IPS-18c (cell line): ENCODE measurements around the gene TMEM121.

Experiments
- H3K4me3 ChIP-seq: 2 replicates; pipeline ENCODE4 v1.7.0; 2013; ENCODE audit warnings: low read depth, mild to moderate bottlenecking, low read length, moderate library complexity; ENCODE audit not compliant: insufficient read depth
- H3K9me3 ChIP-seq: one replicate; pipeline ENCODE4 v1.6.1; 2013; ENCODE audit warnings: mild to moderate bottlenecking, low read length, moderate library complexity; ENCODE audit not compliant: control insufficient read depth, insufficient read depth

Gene TMEM121

GRCh38 chr14:105505101-105505500 lies 21.3 kb upstream of the TMEM121 start:
- no peaks in the 10 kb centered on the region for H3K9me3 ChIP-seq
- H3K4me3 ChIP-seq, result no peak overlapping the region

GRCh38 chr14:105507247-105507646 lies 19.1 kb upstream of the TMEM121 start:
- Histone ChIP-seq H3K9me3 (no peaks in the 10 kb centered on the region), H3K4me3 (no peak overlapping the region)

DNA sequence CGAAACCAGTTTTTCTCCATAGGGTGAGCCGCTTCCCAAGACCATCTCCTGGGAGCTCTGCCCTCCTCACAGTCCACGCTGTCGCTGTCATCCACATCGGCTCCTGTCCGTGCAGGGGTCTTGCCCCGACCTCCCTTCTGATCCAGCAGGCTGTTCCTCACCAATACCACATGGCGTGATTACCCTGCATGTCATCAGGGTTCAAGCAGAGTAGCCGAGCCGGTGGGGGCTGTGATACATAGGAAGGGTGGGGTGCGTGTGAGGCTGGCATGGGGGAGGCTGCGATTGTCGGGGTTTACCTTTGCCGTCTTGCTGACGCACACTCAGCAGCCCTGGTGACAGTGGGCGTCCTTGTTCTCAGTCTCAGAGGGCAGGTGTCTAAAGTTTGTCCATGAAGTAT lies 18.3 kb upstream of the TMEM121 start:
- H3K9me3 ChIP-seq, result no peaks in the 10 kb centered on the region
- H3K4me3 ChIP-seq, result no peak overlapping the region

DNA sequence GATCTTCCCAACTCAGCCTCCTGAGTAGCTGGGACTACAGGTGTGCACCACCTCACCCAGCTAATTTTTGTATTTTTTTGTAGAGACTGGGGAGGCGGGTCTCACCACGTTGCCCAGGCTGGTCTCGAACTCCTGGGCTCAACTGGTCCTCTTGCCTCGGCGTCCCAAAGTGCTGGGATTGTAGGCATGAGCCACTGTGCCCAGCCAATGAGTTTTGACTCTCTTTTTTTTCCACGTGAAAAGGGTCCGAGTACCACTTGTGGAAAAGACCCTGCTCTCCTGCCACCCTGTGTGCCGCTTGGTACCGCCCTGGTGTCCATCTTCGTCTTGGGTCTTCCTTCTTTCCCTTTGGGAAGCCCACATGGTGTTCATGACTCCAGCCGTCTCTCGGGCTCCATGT lies 17.8 kb upstream of the TMEM121 start:
- no peak overlapping the region for H3K4me3 ChIP-seq
- H3K9me3 ChIP-seq, result no peaks in the 10 kb centered on the region

- no peaks in the 10 kb centered on the region for H3K9me3 ChIP-seq
- H3K4me3 ChIP-seq, result no peak overlapping the region
Measured at GRCh38 chr14:105517096-105517495, 9.3 kb upstream of the TMEM121 start.

GRCh38 chr14:105519946-105520698 lies 6.3 kb upstream of the TMEM121 start:
- H3K4me3 ChIP-seq, result no peak overlapping the region
- no peaks in the 10 kb centered on the region for H3K9me3 ChIP-seq

GRCh38 chr14:105525326-105525725 lies 1.1 kb upstream of the TMEM121 start:
- Histone ChIP-seq H3K4me3 (no peak overlapping the region), H3K9me3 (peaks cover 2% of the 10 kb centered on the region)

DNA sequence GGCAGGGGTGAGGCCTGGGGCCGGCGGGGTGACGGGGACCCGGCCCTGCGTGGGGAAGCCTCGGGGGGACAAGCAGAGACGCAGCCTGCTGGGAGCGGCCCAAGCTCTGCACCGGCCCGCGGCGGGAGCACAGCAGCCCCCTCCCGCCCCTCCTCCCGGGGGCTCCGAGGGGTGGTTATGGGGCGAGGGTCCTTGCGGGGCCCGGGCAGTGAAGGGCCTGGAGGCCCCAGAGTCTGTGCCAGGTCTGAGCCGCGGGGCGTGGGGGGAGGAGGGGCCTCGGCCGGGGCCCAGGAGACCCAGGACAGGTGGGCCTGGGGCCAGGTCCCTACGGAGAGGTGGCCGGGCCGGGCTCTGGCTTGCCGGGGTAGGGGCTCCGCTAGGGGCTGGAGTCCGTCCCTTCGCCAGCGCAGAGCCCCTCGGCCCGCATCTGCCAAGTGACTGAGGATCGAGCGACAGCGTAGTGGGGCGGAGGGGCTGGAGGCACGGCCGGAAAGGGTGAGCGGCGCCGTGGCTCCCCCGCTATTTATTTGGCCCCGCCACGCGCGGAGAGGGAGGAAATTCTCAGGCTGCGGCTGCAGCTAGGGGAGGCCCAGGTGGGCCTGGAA lies 495 bp downstream of the TMEM121 start:
- peak overlapping the region; percentile 43 for H3K4me3 ChIP-seq
- H3K9me3 ChIP-seq, result peaks cover 2% of the 10 kb centered on the region

- Histone ChIP-seq H3K9me3 (peaks cover 2% of the 10 kb centered on the region), H3K4me3 (peak overlapping the region; percentile 43)
Measured at GRCh38 chr14:105527381-105527825, 1.0 kb downstream of the TMEM121 start.

DNA sequence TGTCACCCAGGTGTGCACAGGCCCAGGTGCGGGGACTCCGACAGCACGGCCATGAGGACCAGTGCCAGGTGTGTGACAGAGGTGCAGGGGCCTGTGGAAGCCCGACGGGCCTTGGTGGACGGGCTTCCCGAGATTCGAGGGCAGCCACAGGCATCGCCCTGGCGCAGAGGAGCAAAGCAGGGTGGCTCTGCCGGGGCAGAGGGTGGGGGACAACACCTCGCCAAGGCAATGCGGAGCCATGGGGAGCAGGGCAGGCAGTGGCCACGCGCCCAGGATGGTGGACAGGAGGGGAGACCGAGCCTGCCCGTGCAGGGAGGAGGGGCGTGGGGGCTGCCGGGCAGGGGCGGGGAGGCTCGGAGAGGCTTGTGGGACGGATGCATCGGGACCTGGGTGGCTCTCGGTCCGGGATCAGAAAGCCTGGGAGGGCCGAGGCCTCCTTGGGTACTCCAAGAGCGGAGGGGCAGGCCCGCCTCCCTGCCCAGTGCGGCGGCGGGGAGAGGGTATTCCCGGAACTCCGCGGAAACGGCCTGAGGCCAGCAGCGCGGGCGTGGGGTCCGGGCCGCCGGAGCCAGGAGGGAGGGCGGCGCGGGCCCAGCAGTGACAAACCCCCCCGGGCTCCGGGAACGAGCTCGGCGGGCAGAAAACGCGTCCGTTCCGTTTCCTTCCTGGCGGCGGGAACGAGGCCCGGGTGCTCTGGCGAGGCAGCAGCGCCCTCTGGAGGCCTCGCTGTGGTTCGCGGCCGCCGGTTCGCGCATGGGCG lies 1.6 kb downstream of the TMEM121 start:
- Histone ChIP-seq H3K4me3 (peak overlapping the region; percentile 50; the same call in 1 of the 2 replicates), H3K9me3 (peaks cover 2% of the 10 kb centered on the region)

DNA sequence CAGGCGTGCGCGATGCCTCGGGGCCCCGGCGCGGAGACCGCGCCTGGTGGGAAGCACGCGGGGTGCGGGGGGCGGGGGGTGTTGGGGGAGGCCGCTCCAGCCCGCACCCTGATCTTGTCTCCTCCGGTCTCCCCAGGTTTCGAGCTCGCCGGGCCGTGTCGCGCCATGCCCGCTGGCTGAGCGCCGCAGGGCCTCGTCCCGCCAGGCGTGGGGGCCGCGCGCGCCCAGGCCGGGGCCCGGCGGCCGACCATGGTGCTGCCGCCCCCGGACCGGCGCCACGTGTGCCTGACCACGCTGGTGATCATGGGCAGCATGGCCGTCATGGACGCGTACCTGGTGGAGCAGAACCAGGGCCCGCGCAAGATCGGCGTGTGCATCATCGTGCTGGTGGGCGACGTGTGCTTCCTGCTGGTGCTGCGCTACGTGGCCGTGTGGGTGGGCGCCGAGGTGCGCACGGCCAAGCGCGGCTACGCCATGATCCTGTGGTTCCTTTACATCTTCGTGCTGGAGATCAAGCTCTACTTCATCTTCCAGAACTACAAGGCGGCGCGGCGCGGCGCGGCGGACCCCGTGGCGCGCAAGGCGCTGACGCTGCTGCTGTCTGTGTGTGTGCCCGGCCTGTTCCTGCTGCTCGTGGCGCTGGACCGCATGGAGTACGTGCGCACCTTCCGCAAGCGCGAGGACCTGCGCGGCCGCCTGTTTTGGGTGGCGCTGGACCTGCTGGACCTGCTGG lies 2.4 kb downstream of the TMEM121 start:
- H3K4me3 ChIP-seq, result 0 out of 2 replicates have a peak overlapping the region, but pooled peaks have one; percentile 20
- peaks cover 2% of the 10 kb centered on the region for H3K9me3 ChIP-seq

DNA sequence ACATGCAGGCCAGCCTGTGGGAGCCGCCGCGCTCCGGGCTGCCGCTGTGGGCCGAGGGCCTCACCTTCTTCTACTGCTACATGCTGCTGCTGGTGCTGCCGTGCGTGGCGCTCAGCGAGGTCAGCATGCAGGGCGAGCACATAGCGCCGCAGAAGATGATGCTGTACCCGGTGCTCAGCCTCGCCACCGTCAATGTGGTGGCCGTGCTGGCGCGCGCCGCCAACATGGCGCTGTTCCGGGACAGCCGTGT lies 2.9 kb downstream of the TMEM121 start:
- Histone ChIP-seq H3K9me3 (peaks cover 2% of the 10 kb centered on the region), H3K4me3 (no peak overlapping the region)

DNA sequence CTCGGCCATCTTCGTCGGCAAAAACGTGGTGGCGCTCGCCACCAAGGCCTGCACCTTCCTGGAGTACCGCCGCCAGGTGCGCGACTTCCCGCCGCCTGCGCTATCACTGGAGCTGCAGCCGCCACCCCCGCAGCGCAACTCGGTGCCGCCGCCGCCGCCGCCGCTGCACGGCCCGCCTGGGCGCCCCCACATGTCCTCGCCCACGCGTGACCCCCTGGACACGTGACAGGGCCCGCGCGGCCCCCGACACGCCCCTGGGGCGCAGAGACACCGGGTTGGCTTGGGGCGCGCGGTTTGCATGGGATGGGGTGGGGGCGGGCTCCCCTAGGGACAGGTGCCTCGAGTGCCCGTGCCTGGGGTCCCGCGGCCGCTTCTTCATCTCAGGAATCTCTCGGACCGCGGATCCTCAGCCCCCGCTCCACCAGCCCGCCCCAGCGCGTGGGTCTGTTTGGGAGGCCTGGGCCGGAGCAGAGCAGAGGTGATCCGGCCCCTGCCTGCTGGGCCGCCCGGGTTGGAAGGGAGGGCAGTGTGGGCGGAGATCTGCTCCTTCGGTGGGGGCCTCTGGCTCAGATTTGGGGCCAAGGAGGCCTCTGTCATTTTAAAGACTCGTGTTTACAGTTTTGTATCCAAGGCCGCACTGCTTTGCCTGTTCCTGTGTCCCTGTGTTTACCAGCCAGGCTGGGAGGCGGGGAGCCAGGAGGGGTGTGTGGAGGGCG lies 3.3 kb downstream of the TMEM121 start:
- H3K4me3 ChIP-seq, result no peak overlapping the region
- H3K9me3 ChIP-seq, result peaks cover 2% of the 10 kb centered on the region

DNA sequence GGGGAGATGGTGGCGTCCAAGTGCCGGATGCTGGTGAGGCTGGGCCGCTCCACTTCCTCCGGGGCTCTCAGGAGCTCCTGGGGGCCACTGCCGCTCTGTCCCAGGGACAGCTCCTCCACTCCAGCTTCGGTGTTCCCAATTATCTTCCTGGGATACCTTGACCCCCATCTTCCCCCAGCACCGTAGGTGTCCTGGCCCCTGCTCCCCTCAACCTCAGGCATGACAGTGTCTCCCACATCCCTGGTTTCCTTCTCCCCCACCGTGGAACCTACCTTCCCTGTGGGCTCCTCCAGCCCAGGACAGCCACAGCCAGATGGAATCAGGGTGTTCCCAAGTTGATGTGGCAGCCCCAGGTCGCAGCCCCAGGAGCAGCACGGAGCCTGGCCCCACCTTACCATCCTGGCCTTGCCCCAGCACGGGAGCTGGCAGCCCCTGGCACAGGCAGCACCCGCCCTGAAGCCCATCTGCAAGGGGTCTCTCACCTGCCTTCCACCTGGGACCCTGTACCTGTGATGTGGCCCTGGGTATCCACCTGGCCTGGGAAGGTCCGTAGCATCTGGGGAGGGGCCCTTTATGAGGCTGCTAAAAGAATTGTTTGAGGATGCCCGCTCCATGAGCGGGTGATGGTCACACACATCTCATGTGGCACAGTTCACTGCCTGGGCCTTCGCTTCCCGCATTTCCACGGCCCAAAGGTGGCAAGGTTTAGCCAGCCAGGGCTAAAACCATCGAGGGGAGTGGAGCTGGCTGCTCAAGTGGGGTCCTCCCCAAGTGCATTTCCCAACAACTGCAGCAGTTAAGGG lies 4.1 kb downstream of the TMEM121 start:
- H3K9me3 ChIP-seq, result peaks cover 2% of the 10 kb centered on the region
- H3K4me3 ChIP-seq, result no peak overlapping the region

DNA sequence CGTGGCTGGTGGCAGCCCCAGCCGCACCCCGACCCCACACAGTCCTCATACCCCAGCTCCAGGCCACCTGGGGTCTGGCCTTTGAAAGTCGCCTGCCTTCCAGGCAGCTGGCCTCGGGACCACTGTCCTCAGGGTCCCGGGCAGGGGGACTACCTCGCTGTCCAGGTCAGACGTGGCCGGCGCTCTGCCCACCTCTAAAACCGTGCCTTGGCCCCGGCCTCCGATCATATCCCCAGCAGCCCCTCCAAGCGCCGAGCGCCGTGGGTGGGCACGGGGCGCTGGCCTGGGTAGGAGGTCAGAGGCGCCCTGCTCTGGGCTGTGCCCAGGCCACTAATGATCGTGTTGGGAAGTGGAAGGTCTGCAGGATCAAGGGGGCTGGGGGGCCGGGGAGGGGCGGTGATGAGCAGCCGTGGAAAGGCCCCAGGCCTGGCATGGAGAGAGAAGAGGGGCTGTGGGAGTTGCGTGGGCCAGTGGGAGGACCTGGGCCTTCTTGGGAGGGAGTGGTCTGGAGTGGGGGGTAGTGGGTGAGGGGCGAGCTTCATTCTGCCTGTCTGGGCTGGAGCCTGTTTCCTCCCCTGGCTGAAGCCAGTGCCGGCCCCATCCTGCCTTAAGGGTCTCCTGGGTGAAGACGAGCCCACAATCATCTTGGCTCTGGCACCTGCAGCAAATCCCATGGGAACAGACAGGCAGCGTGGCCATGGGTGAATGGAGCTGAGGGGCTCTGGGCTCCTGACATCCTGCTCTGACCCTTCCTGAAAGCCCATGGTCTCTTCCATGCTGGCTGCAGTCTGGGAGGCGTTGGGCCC lies 4.9 kb downstream of the TMEM121 start:
- no peak overlapping the region for H3K4me3 ChIP-seq

More for the DNA sequence above, 4.9 kb downstream of the TMEM121 start:
- no peaks in the 10 kb centered on the region for H3K9me3 ChIP-seq
